ENCODE data around the gene MINK1.

Gene MINK1

GRCh38 chr17:4935650-4936049 lies 102.5 kb downstream of the MINK1 start:
- DNase-seq, result no peak

DNA sequence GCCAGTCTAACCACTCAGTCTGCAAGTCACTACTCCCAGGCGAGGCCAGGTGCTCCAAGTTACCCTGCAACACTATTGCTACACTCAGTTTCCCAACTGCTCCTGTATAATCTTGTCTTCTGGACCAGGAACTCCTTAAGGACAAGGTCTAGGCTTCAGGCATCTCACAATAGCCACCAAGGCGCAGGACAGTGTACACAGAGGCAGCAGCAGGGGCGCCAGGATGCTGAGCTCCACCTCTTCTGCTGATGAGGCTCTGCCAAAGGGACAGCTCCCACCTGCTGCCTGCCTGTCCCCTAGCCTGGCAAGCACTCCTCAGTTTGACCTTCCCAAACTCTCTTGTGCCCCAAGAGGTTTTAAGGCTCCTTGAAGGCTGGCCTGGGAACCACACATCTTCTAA lies 103.3 kb downstream of the MINK1 start:
- DNase-seq, result no peak

DNA sequence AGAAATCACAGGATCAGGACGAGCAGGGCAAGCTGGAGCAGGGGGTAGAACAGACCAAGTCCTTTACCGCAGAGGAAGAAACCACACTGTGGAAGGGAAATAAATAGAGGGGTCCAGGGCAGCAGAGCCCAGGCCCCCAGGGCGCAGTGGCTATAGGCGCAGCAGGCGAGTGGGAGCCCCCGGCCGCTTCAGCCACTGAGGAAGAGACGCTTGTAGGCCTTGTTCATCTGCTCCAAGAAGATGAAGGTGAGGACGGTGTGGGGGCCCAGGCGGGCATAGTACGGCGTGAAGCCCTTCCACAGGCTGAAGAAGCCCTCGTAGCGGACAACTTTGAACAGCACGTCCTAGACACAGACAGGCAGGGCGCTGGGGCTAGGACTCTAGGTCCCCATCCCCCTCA lies 104.4 kb downstream of the MINK1 start:
- no peak for DNase-seq

- no peak for DNase-seq
Measured at GRCh38 chr17:4938069-4938491, 104.9 kb downstream of the MINK1 start.

GRCh38 chr17:4938688-4939545 lies 105.8 kb downstream of the MINK1 start:
- no peak for DNase-seq

GRCh38 chr17:4939546-4939795 lies 106.3 kb downstream of the MINK1 start:
- DNase-seq, result no peak

GRCh38 chr17:4939796-4940554 lies 106.8 kb downstream of the MINK1 start, which contains the start of the genes RNF167 and SLC25A11:
Gene RNF167 (plus strand): TSS chr17:4940268. CDS start chr17:4940910, 642 bp downstream.
Gene SLC25A11 (minus strand): TSS chr17:4940046. CDS start chr17:4939910, 136 bp downstream.
- DNase-seq, result peak; percentile 95

DNA sequence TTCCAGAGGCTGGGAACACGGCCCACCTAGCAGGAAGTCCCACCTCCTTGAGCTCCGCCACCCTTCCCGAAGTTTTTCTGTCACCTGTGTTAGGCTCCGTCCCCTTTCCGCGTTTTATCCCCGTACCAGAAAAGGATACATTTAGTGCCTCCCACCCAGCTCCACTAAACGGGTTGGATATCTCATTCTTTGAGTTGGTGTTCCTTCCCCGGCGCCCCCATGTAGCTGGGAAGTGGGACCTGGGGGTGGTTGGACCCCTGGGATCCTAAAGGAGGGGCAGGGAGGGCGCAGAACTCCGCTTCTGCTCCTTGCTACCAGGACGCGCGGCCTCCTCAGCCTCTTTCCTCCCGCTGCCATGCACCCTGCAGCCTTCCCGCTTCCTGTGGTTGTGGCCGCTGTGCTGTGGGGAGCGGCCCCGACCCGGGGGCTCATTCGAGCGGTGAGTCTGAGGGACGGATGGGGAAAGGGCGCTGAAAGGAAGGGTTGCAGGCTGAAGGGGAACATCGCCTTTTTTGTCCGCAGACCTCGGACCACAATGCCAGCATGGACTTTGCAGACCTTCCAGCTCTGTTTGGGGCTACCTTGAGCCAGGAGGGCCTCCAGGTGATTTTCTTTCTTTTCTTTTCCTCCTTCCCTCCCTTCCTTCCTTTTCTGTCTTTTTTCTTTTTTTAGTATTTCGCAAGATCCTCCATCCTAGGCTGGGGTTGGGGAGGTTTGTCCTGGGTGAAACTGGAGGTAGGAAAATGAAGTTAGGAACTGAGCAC lies 107.6 kb downstream of the MINK1 start:
- DNase-seq, result peak; percentile 81

DNA sequence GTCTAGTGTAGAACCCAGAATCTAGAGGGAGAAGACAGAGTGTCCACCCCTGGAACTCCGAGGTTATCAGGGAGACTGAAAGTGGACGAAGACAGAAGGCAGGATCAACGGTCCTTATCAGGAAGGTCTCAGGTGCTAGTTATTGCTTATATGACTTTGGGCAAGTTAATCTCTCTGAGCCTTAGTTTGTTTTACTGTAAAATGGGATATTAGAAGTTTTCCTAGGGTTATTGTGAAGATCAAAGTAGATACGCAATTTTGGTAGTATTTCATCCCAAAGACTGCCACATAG lies 108.1 kb downstream of the MINK1 start:
- no peak for DNase-seq

DNA sequence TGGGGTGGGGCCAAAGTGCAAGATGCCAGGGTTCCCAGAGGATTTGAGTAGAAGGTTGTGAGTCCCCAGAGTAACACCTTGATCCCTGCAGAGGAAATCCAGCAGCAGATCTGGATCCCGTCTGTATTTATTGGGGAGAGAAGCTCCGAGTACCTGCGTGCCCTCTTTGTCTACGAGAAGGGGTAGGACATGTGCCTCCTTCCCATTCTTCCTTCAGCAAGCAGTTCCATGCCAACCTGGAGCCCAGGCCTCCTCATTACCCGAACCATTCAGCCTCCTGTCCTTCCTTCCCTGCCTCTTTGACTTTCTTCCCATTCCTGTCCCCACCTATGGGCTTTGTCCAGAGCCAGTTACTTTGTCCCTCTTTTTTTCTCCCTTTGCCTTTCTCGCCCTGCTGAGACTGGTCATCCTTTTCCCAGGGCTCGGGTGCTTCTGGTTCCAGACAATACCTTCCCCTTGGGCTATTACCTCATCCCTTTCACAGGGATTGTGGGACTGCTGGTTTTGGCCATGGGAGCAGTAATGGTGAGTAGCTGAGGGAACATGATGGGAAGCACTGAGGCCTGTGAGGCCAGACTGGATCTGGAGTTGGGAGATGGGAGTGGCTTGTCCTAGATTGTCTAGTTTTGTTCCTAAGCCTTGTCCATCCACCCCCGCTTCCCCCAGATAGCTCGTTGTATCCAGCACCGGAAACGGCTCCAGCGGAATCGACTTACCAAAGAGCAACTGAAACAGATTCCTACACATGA lies 109.8 kb downstream of the MINK1 start:
- no peak for DNase-seq

DNA sequence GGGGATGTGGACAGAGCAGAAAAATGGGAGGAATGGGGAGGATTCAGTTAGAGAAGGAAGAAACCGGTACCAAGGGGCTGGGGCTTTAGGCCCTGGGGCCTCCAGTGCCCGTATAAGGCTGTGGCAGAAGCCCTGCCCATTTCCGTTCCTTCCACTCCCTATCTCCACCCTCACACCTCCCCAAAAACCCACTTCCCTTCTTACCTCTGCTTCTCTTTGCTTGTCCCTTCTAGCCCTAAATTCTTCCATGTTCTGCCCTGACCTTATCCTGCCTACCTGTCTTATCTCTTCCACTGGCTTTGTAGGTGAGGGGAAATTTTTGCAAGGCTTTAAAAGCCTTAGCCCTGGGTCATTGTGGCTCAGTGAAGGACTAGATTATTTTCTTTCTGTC lies 111.0 kb downstream of the MINK1 start:
- no peak for DNase-seq

GRCh38 chr17:4944554-4945175 lies 111.5 kb downstream of the MINK1 start:
- no peak for DNase-seq

DNA sequence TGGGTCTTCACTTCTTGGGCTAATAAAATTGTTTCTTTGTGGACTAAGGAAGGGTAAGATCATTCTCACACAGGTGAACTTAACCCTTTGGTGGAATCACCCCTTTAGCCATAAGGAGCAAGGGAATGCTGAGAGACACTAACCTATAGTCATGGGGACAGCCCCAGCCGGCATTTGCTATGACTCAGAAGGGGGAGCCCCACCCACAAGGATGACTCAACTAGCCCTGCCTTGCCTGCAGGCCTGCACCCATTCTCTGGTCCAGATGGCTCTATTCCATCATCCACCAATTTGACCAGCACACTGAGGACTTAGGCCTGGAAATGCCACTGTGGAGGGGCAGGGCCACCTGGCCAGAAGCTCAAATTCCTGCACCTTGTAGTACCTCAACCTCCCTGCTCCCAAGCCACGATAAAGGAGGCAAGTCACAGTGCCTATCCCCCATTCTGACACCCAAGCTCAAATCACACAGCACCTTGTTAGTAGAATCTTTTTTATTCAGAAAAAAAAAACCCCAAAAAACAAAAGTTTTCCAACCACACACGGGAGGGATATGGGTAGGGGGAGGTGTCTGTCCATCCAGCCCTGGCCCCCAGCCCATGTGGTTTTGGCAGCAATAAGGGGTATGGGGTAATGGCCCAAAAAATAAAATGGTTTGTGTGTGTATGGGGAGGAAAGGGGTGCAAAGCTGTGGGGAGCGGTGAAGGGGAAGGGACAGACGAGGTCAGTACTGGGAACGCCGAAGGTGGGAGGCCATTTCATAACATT lies 112.2 kb downstream of the MINK1 start:
- no peak for DNase-seq

- DNase-seq, result no peak
Measured at GRCh38 chr17:4945944-4946280, 112.8 kb downstream of the MINK1 start.

DNA sequence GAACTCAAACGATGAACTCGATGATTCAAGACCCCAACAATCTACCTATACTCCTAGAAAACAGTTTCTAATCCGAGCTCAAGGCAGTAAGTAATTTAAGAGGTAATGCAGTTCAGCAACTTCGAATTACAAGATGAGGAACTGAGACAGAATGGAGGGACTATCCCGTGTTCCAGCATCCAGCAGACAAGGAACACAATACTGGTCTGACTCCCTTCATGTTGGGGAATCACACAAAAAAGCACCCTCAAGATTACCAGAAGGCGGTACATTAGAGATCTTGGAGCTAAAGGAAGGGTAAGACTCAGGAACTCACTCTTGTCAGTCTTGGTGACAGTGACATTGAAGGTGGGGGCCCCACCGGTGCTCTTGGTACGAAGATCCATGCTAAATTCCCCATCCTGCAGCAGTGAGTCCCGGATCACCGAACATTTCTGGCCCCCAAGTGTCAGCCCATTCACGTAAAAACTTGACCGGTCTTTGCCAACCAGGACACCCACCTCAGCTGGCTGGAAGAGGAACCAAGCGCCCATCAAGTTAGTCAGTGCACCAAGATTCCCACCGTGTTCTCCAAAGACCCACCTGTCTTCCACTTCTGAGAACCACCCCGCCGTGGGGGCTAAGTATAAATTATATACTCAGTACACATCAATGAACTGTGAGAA lies 113.3 kb downstream of the MINK1 start:
- DNase-seq, result no peak

GRCh38 chr17:4947010-4947410 lies 113.9 kb downstream of the MINK1 start:
- no peak for DNase-seq

Measured in NCI-H510A (cell line).